ENCODE results near the gene SEZ6. TPM values are rescaled to one million over a fixed set of nuclear protein-coding genes. Genes with fewer than 3 reads are reported as not detected.

Gene SEZ6
- total RNA-seq, 4 donors from 2014 or later, result 0.13 TPM; not detected in 3

GRCh38 chr17:29021226-29021625, 15.4 kb upstream of the SEZ6 start:
- Histone ChIP-seq H3K4me3 (no peak overlapping the region), H3K27me3 (peaks cover 45% of the 10 kb centered on the region), H3K27ac (no peak overlapping the region), H3K36me3 (no peaks in the 10 kb centered on the region), H3K9me3 (no peaks in the 10 kb centered on the region), H3K4me1 (peaks cover 0 to 7% (median 3%) of the 10 kb centered on the region in 3 donors)
- ATAC-seq, result no peak
- TF ChIP-seq POLR2AphosphoS5 (IDR thresholded peaks at IDR 0.05) (no peak), EP300 (IDR thresholded peaks at IDR 0.05) (no peak), POLR2A (IDR thresholded peaks at IDR 0.05) (no peak)
- TF ChIP-seq, protein P1, sequence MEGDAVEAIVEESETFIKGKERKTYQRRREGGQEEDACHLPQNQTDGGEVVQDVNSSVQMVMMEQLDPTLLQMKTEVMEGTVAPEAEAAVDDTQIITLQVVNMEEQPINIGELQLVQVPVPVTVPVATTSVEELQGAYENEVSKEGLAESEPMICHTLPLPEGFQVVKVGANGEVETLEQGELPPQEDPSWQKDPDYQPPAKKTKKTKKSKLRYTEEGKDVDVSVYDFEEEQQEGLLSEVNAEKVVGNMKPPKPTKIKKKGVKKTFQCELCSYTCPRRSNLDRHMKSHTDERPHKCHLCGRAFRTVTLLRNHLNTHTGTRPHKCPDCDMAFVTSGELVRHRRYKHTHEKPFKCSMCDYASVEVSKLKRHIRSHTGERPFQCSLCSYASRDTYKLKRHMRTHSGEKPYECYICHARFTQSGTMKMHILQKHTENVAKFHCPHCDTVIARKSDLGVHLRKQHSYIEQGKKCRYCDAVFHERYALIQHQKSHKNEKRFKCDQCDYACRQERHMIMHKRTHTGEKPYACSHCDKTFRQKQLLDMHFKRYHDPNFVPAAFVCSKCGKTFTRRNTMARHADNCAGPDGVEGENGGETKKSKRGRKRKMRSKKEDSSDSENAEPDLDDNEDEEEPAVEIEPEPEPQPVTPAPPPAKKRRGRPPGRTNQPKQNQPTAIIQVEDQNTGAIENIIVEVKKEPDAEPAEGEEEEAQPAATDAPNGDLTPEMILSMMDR (IDR thresholded peaks at IDR 0.05), result no peak
- WGBS, 2 donors (ENCODE audit: low coverage in 1 of 2), result 64 to 88% methylated on average over 3 to 7 of the region's 7 CpGs

DNA sequence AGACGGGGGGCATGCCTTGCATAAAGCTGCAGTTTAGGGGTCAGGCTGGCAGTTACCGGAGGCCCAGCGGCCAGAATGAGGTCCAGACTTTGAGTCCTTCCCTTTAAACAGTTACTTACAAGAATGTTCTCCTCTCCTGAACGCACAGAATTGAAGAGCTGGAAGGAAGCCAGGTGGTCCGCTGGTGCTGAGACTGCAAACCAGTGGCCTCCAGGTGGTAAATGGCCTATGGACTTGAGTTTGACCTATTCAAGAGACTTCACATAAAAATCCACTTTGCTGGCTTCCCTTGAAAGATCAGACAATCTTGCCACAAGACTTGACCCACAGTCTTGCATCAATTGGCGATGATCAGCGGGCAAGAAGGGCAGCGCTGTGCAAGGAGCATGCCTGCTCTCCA, 14.7 kb upstream of the SEZ6 start:
- WGBS, 2 donors (ENCODE audit: low coverage in 1 of 2), result 52 to 82% methylated on average over 4 to 7 of the region's 8 CpGs
- Histone ChIP-seq H3K4me1 (peaks cover 0 to 7% (median 3%) of the 10 kb centered on the region in 3 donors), H3K27me3 (peaks cover 51% of the 10 kb centered on the region), H3K36me3 (no peaks in the 10 kb centered on the region), H3K9me3 (no peaks in the 10 kb centered on the region), H3K27ac (no peak overlapping the region), H3K4me3 (no peak overlapping the region)
- no peak for ATAC-seq
- TF ChIP-seq, protein P1 (IDR thresholded peaks at IDR 0.05), result no peak
- TF ChIP-seq POLR2AphosphoS5 (IDR thresholded peaks at IDR 0.05) (no peak), POLR2A (IDR thresholded peaks at IDR 0.05) (no peak), EP300 (IDR thresholded peaks at IDR 0.05) (no peak)

DNA sequence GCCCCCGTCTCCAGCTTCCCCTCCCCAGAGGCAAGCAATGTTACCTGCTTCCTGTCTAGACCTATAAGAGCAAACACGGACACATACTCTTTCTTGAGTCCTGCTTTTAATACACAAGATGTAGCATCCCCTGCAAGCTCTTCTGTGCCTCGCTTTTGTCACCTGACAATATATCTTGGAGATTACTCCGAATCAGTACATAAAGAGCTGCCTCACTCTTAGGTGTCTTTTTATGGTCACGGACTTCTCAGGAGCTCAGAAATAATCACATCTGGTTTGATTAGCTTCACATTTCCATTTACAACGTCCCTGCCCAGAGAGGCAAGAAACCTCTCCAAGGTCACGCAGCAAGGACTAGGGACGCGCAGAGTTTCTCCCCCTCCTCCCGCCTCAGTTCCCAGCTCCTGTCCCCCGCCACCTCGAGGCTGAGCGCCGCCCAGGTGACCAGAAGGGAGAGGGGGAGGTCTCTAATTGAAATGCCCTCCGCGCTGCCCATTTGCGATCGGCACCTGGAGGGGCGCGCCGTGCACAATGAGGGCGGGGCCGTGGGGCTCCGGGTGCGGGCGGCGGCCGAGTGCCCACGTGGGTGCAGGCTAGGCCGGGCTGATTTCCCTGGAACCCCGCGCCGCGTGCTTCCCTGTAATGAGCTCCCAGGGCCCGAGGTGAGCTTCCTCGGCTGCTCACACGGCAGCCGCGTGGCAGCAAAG, 13.8 kb upstream of the SEZ6 start:
- peaks cover 0 to 7% (median 3%) of the 10 kb centered on the region in 3 donors for H3K4me1 ChIP-seq
- H3K27ac ChIP-seq, result no peak overlapping the region
- 7 to 16% methylated on average over 13 to 14 of the region's 39 CpGs for WGBS, 2 donors (ENCODE audit: low coverage in 1 of 2)
- H3K27me3 ChIP-seq, result peaks cover 51% of the 10 kb centered on the region
- TF ChIP-seq, protein P1 (IDR thresholded peaks at IDR 0.05), result no peak
- TF ChIP-seq POLR2A (IDR thresholded peaks at IDR 0.05), result no peak
- TF ChIP-seq EP300 (IDR thresholded peaks at IDR 0.05), result no peak
- TF ChIP-seq POLR2AphosphoS5 (IDR thresholded peaks at IDR 0.05), result no peak
- no peak for ATAC-seq
- H3K9me3 ChIP-seq, result no peaks in the 10 kb centered on the region
- no peak overlapping the region for H3K4me3 ChIP-seq
- no peaks in the 10 kb centered on the region for H3K36me3 ChIP-seq

GRCh38 chr17:29018788-29019474, 13.1 kb upstream of the SEZ6 start:
- Histone ChIP-seq H3K27ac (no peak overlapping the region), H3K4me3 (no peak overlapping the region), H3K27me3 (peaks cover 51% of the 10 kb centered on the region), H3K4me1 (peaks cover 0 to 7% (median 3%) of the 10 kb centered on the region in 3 donors), H3K36me3 (no peaks in the 10 kb centered on the region), H3K9me3 (no peaks in the 10 kb centered on the region)
- no peak for ATAC-seq
- TF ChIP-seq EP300 (IDR thresholded peaks at IDR 0.05) (no peak), POLR2AphosphoS5 (IDR thresholded peaks at IDR 0.05) (no peak), POLR2A (IDR thresholded peaks at IDR 0.05) (no peak)
- TF ChIP-seq, protein P1 (IDR thresholded peaks at IDR 0.05), result no peak
- WGBS, 2 donors (ENCODE audit: low coverage in 1 of 2), result 22 to 29% methylated on average over 2 to 5 of the region's 6 CpGs
